Right ventricle myocardium superior (tissue), 1 donor: Measurements from ENCODE around the gene FAM118B. TPM values are rescaled to one million over a fixed set of nuclear protein-coding genes. Genes with fewer than 3 reads are reported as not detected.
"Not testable (repeated sequence)": the region's sequence is repeated elsewhere in the genome, so short reads cannot be mapped to it uniquely, and the experiment has no call there.

Experiments
- ATAC-seq: fragments of 200-7000 bp; cut with Tn5 transposase; one replicate; pipeline ENCODE4 v1.9.1; 2020; ENCODE audit warnings: mild to moderate bottlenecking; ENCODE audit not compliant: poor library complexity
- DNase-seq: peaks from one replicate; pipeline ENCODE4 v3.0.0-alpha.2; 2020
- intact Hi-C: fragments of 100-400 bp; cut with DNase I; formaldehyde crosslinking; loops from one replicate; pipeline ENCODE4 v1.11.2; 2022
- total RNA-seq: library from RNA; stranded (reverse); fragmentation: NEBNext Ultra II Directional; extraction: Animal tissue kit (Norgen Biotek cat#: 25700); gene quantifications from one replicate; pipeline ENCODE4 v1.2.1, GENCODE V29; 2021
- donor health status: DM: no; HTN: yes; CAD: no; lungs with severe emphysema.

The FAM118B gene
- total RNA-seq, 1 donor from 2014 or later, result 22.2 TPM

GRCh38 chr11:126288237-126288636 is 76.7 kb downstream of the FAM118B start:
- ATAC-seq, result no peak
- DNase-seq, result no peak
- intact Hi-C loops, result no loop called here

GRCh38 chr11:126290887-126291286 is 79.3 kb downstream of the FAM118B start:
- DNase-seq, result no peak
- intact Hi-C loops, result no loop called here
- ATAC-seq, result no peak

- DNase-seq (no peak), ATAC-seq (no peak)
- intact Hi-C loops, result no loop called here
These were observed 82.1 kb downstream of the FAM118B start for GRCh38 chr11:126293726-126294125.

DNA sequence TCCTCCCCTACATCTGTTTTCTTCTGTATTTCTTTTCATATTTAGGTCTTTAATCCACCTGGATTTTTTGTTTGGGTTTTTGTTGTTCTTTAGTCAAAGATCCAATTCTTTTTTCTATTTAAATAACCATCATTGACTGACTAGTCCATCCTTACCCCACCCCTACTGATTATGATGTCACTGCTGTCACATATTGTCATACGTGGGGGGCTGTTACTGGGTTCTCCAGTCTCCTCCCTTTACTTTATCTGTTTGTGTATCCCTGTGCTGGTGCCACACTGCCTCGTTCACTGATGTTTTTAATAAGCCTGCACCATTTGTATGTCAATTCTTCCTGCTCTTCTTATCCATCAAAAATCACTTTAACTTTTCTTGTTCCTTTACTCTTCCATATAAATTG is 85.4 kb downstream of the FAM118B start:
- DNase-seq, result no peak
- no peak for ATAC-seq

DNA sequence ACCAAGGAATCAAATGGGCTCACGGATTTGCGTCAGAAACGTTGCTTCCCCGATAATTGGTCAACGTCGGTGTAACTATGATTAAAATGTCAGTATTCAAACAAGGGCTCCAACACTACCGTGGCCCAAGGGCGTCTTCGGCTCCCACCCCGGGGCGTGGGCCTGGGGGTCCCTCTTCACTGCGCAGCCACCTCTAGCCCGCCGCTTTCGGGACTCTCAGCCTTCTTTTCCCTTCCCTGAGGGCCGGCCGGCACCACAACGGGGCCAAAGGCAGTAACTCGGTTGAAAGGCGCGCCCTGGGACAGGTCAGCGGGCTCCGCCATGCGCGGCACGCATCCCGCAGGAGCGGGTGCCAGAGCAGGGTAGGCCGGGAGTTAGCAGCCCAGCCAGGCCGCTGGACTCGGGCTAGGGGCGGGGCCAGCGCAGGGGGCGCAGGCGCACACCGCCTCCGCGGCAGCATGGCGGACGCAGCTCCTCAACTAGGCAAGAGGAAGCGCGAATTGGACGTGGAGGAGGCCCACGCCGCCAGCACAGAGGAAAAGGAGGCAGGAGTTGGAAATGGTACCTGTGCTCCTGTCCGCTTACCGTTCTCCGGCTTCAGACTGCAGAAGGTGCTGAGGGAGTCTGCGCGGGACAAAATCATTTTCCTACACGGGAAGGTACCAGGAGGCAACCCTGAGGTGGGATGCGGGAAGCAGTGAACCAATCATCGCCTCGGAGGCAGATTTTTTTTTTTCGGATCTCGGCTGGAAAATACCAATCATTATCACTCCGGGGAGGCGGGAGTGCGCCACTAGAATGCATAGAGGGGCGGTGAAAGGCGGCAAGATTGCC is 92.3 kb downstream of the FAM118B start, which contains the start of gene DCPS:
TSS of gene DCPS (plus strand) at position 438 of the 834 bp plus-strand sequence. CDS start at position 459, 21 bp downstream.
- peak; percentile 95 for DNase-seq
- peak; percentile 100 for ATAC-seq
- intact Hi-C loops, result no loop called here

More for the DNA sequence above, 85.4 kb downstream of the FAM118B start:
- intact Hi-C loops, result no loop called here

DNA sequence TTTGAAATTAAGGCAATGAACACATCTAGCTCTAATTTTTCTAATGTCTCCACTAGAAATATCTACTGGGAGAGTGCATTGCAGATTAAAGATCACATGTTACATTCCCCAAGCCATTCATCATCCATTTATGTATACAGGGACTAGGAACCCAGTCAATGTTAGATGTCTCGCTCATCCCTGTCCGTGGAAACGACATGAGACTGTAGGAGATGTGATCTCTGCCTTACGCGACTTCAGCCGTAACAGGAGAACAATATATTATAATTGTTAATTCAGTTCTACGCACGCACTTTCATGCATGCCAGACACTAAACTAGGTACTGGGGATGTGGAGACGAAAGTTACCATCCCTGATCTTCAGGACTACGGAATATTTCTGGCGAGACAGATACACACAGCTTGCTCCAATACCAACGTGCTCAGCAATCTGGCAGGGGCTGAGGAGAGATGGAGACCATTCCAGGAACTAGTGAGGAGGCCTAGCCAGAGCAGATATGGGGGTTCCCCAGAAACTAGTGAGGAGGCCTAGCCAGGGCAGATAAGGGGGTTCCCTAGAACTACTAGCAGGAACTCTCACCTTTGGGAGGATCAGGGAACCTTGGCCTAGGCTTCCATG is 93.0 kb downstream of the FAM118B start:
- DNase-seq (no peak), ATAC-seq (peak; percentile 7)
- intact Hi-C loops, result no loop called here

DNA sequence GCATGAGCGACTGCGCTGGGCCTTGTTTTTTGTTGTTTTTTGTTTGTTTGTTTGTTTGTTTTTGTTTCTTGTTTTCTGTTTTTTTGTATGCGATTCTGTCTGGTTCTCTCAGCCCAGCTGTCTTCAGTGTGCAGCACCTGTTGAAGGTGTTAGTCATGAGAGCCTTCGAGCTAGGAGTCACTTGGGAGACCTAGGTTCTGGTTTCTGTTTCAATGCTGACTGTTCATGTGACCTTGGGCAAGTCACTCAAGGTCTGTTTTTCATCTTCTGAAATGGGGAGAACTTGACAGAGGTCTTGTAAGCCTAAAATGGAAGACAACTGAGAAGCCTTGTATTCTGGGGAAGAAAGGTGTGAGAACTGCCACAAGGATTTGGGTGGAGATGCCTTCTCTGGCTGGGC is 94.1 kb downstream of the FAM118B start:
- ATAC-seq, result no peak
- DNase-seq, result no peak
- intact Hi-C loops, result no loop called here

- ATAC-seq, result no peak
- intact Hi-C loops, result no loop called here
- no peak for DNase-seq
These were observed 96.1 kb downstream of the FAM118B start for GRCh38 chr11:126307706-126308105.

GRCh38 chr11:126308271-126308671 is 96.7 kb downstream of the FAM118B start:
- DNase-seq (no peak), ATAC-seq (no peak)
- intact Hi-C loops, result no loop called here

GRCh38 chr11:126308771-126309170 is 97.2 kb downstream of the FAM118B start:
- intact Hi-C loops, ATAC-seq, DNase-seq: not testable (repeated sequence)

DNA sequence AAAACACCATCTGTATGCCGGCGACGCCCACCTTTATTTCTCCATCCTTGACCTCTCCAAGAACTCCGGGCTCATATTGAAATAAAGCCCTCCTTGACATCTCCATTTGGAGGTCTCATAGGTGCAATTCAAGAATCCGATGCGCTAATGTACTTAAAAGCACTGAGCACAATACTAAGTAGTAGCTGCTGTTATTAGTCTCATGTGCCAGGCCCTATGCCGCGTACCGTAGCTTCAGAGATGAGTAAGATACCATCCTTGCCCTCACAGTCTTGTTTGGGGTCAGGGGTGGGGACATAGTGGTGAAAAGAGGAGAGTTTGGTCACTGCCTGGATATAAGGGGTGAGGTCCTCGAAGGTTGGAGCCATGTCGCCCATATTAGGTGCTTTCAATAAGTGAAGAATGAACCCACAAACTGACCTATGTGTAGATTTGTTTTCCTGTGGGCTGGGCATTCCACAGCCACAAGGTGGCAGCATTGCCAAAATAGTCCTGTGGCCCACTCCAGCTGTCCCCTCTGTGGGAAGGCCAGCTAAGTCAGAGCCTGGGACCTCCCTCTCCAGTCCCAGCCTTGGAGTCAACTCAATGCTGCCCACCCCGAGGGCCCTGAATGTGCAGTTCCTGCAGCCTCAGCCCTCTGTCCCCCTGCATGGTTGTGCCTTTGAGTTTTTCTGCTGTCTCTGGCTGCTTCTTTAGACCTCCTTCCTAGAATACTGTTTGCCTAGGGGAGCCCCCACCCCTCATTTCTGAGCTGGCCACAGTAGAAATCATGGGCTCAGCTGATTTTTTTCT is 98.8 kb downstream of the FAM118B start:
- DNase-seq (peak; percentile 83), ATAC-seq (peak; percentile 98)
- intact Hi-C loops, result loop anchor here (2.0 to 5.0 kb wide), 2 partner anchors 47 to 170 kb away; partner anchors contain the start of gene ST3GAL4

DNA sequence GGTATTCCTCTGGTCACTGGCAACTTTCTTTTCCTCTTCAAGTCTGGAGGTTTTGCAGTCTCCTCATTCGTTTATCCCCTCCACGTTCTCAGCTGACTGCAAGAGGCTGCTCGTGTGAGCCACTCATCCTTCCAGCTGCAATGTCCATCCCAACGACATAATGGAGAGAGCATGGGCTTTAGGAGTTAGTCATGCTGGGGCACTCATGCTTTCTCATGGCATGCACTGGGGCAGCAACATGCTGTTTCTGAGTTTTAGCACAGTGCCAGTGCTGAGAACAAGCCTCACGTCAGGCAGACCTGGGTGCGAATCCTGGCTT is 99.4 kb downstream of the FAM118B start:
- no peak for DNase-seq
- ATAC-seq, result peak; percentile 24
- intact Hi-C loops, result loop anchor here (2.0 to 5.0 kb wide), 2 partner anchors 46 to 170 kb away; partner anchors contain the start of gene ST3GAL4

DNA sequence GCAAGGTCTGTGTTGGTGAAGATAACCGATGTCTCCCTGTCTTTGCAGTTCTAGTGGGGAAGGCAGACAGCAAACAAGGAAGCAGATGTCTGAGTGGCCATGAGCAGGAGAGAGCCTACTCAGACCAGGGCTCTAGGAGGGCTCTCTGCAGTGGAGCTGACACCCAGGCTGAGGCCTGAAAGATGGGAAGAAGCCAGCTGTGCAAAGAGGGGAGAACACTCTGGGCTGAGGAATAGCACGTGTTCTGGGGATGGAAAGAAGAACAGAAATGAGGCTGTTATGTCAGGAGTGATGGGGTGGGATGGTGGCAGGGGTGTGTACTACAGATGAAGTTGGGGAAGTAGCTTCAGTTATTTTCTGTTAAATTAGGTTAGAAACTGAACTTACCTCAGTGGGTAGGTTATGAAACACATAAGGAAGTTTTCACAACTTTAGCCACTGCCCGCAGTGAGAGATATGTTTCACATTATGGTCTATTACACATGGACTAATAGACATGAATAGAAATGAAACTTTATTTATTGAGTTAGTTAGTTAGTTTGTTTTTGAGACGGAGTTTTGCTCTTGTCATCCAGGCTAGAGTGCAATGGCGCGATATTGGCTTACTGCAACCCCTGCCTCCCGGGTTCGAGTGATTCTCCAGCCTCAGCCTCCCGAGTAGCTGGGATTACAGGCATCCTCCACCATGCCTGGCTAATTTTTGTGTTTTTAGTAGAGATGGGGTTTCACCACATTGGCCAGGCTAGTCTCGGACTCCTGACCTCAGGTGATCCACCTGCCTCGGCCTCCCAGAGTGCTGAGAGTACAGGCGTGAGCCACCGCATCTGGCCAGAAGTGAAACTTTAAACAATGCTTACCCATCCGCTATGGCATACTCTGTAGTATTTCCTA is 100.1 kb downstream of the FAM118B start:
- no peak for DNase-seq
- intact Hi-C loops, result loop anchor here (2.0 to 5.0 kb wide), 2 partner anchors 46 to 169 kb away; partner anchors contain the start of gene ST3GAL4
- no peak for ATAC-seq

Other genes with a start within 250 kb of the FAM118B start
- gene CDON, start 148.9 kb upstream of the FAM118B start, total RNA-seq, result 12.3 TPM
- gene RPUSD4, start 132 bp upstream of the FAM118B start, total RNA-seq, result 40.7 TPM
- 57.4 TPM for gene SRPRA, start 57.1 kb downstream of the FAM118B start, total RNA-seq
- 30.3 TPM for gene FOXRED1, start 57.4 kb downstream of the FAM118B start, total RNA-seq
- 7.2 TPM for gene TIRAP, start 71.3 kb downstream of the FAM118B start, total RNA-seq
- gene DCPS, start 92.3 kb downstream of the FAM118B start, total RNA-seq, result 10.7 TPM
- 36.5 TPM for gene ST3GAL4, start 143.9 kb downstream of the FAM118B start, total RNA-seq